AG08396 (cell line): ENCODE results near the gene CPNE7.
"Not testable (repeated sequence)": the region's sequence is repeated elsewhere in the genome, so short reads cannot be mapped to it uniquely, and the experiment has no call there.

Experiments
- DNase-seq: peaks from one replicate; pipeline ENCODE4 v3.0.0; 2012; ENCODE audit warnings: low spot score, mixed read lengths

Gene CPNE7

GRCh38 chr16:89567656-89568594 is 7.6 kb upstream of the CPNE7 start:
- no peak for DNase-seq

- DNase-seq: no peak
These were observed 5.8 kb upstream of the CPNE7 start for GRCh38 chr16:89569506-89570341.

- no peak for DNase-seq
These were observed 5.1 kb upstream of the CPNE7 start for GRCh38 chr16:89570342-89570923.

GRCh38 chr16:89570983-89571598 is 4.5 kb upstream of the CPNE7 start:
- not testable (repeated sequence) for DNase-seq

GRCh38 chr16:89571636-89572035 is 3.9 kb upstream of the CPNE7 start:
- DNase-seq: no peak

- peak; percentile 57 for DNase-seq
These were observed 3.5 kb upstream of the CPNE7 start for GRCh38 chr16:89572073-89572484.

GRCh38 chr16:89572485-89573205 is 2.9 kb upstream of the CPNE7 start:
- DNase-seq: no peak

- no peak for DNase-seq
These were observed 1.5 kb upstream of the CPNE7 start for GRCh38 chr16:89573826-89574680.

- peak; percentile 93 for DNase-seq
These were observed 794 bp upstream of the CPNE7 start for GRCh38 chr16:89574681-89575246.

GRCh38 chr16:89576153-89577054 is 846 bp downstream of the CPNE7 start:
- no peak for DNase-seq

GRCh38 chr16:89577055-89577759 is 1.6 kb downstream of the CPNE7 start:
- no peak for DNase-seq

GRCh38 chr16:89579351-89579750 is 3.8 kb downstream of the CPNE7 start:
- no peak for DNase-seq

- peak; percentile 96 for DNase-seq
These were observed 5.6 kb downstream of the CPNE7 start for GRCh38 chr16:89581045-89581695.

- peak; percentile 69 for DNase-seq
These were observed 6.5 kb downstream of the CPNE7 start for GRCh38 chr16:89581861-89582563.

GRCh38 chr16:89582614-89583196 is 7.1 kb downstream of the CPNE7 start:
- DNase-seq: no peak

- no peak for DNase-seq
These were observed 7.8 kb downstream of the CPNE7 start for GRCh38 chr16:89583197-89583894.
